GM21786 (cell line): ENCODE results near the gene TCHP.
"Not testable (repeated sequence)": the region's sequence is repeated elsewhere in the genome, so short reads cannot be mapped to it uniquely, and the experiment has no call there.

Source experiments
- ATAC-seq: cut with Tn5 transposase; IDR thresholded peaks from one replicate; pipeline ENCODE4 v1.9.1; 2021; ENCODE audit not compliant: unreplicated experiment

The TCHP gene, protein sequence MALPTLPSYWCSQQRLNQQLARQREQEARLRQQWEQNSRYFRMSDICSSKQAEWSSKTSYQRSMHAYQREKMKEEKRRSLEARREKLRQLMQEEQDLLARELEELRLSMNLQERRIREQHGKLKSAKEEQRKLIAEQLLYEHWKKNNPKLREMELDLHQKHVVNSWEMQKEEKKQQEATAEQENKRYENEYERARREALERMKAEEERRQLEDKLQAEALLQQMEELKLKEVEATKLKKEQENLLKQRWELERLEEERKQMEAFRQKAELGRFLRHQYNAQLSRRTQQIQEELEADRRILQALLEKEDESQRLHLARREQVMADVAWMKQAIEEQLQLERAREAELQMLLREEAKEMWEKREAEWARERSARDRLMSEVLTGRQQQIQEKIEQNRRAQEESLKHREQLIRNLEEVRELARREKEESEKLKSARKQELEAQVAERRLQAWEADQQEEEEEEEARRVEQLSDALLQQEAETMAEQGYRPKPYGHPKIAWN

DNA sequence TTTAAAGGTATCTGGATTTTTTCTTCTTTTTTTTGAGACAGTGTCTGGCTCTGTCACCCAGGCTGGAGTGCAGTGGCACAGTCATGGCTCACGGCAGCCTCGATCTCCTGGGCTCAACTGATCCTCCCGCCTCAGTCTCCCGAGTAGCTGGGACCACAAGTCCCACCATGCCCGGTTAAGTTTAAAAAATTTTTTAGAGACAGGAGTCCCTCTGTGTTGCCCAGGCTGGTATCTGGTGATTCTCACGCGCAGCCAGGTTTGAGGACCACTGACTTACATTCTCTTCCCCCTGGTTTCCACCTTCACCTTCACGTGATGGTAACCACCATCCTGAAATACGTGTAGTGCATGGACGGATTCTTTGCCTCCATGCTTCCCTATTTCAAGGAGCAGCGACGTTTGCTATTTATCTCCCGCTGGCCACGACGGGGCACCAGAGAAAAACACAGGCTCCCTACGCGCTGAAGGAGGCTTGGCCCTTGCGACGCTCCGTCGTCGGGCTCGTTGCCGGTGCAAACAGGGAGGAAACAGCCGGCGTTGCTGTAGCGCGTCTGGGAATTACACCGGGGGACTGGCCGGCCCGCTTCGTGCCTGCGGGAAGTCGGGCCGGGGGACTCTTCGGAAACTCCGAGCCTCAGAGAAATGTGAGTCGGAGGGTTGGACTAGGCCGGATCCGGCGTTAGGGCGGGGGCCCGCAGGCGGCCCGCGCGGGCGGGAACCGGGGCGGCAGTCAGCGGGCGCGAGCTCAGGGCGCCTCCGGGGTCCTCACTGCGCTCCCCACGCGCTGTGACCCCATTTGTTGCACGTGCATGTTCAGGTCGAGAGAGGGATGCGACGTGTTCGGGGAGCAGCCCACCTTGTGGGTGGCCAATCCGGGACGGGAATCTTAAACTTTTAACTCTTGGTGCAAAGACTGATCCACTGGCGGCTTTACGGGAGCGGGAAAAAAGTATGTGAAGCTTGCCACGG is at the start of gene TCHP:
TSS of gene TCHP (plus strand) at position 492 of the 969 bp plus-strand sequence. CDS start 2,753 bp downstream, outside the sequence.
- no peak for ATAC-seq

DNA sequence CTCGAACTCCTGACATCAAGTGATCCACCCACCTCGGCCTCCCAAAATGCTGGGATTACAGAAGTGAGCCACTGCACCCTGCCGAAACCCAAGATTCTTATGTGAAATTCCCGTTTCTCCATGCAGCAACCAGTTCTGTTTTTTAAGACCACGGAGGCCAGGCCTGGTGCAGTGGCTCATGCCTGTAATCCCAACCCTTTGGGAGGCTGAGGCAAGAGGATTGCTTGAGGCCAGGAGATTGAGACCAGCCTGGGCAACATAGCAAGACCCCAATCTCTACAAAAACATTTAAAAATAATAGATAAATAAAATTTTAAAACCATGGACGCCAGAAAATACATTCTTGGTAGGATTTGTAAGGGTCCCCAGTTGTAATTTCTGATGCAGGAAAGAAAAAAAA is 49.6 kb upstream of the TCHP start:
- not testable (repeated sequence) for ATAC-seq

DNA sequence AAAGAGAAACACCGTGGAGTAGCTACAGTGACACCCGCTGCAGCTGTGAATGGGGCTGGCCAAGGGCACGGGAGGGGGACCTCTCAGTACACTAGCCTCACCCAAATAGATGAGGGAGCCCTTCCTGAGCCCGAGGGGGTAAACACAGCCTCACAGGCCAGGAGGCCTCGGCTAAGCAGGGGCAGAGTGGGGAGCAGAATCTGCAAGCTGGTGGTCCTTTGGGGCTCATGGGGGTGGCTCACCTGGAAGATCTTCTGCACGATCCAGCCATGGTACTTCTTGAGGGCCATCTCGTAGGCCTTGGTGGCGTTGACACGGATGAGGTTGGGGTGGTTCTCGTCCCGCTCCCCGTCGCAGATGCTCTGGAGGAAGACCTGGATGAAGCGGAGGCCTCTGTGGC is 44.7 kb upstream of the TCHP start:
- ATAC-seq, result no peak

DNA sequence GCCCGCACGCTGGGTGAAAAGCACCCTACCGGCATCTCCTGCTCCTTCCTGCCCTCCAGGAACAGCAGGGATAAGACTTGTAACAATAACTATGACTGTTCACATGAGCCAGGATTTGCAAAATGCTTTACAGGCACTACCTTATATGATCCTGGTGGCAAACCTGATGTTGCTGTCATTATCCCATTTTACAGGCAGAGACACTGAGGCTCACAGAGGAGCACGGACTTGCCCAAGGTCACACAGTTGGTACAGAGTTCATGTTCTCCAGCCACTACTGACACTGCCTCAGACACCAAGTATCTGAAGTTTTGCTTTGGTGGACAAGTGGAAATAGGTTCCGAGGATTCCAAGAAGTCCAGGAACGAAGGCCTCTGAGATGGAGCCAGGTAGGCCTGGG is 42.4 kb upstream of the TCHP start:
- ATAC-seq, result no peak

DNA sequence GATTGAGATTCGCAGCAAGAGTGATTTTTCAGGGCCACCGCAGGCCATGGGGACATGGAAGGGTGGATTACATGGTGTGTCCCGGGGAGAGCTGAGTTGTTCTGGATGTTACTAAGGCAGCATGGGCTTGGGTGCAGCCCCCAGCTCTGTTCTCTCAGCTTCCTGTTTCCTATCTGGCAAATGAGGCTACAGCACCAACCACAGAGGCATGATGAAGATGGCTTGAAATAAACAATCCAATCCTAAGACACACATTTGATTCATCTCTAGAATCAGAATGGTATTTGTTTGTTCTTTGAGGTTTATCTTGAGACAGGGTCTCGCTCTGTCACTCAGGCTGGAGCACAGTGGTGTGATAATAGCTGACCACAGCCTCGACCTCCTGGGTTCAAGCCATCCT is 41.3 kb upstream of the TCHP start:
- no peak for ATAC-seq

GRCh38 chr12:109860977-109861376 is 39.1 kb upstream of the TCHP start:
- ATAC-seq, result no peak

DNA sequence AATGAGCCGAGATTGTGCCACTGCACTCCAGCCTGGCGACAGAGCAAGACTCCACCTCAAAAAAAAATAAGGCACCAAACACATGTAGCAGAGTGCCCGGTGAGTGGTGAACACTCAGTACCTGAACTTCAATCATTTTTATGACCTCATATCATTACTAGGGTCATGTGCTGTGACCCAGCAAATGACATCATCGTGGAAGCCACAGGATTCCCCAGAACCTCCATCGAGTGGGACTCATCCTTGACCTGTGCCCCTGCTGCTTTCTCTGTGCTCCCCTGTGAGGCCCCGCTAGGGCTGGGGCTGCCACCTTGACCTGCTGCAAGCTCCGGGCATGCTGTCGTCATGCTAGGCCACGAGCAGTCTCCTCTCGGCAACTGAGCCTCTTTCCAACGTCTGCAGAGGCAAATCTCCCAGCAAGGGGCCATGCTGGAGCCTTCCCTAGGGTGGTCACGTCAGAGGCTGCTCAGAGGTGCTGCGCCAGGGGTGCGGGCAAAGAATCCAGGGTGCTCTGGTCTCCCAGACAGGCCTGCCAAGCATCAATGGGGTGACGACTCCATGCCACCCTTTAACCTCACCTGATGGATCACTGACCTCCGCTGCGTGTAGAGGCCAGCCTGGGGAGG is 38.3 kb upstream of the TCHP start:
- no peak for ATAC-seq

DNA sequence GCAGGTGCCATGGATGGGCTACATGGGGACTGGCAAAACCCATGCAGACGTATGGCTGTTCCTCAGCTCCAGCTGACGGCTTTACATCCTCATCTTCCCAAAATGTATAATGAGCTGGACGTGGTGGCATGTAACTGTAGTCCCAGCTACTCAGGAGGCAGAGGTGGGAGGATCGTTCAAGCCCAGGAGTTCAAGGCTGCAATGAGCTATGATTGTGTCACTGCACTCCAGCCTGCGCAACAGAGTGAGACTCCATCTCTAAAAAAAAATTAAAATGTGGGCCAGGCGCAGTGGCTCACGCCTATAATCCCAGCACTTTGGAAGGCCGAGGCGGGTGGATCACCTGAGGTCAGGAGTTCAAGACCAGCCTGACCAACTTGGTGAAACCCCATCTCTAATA is 37.6 kb upstream of the TCHP start:
- not testable (repeated sequence) for ATAC-seq

GRCh38 chr12:109863847-109864712 is 36.0 kb upstream of the TCHP start:
- ATAC-seq, result no peak

DNA sequence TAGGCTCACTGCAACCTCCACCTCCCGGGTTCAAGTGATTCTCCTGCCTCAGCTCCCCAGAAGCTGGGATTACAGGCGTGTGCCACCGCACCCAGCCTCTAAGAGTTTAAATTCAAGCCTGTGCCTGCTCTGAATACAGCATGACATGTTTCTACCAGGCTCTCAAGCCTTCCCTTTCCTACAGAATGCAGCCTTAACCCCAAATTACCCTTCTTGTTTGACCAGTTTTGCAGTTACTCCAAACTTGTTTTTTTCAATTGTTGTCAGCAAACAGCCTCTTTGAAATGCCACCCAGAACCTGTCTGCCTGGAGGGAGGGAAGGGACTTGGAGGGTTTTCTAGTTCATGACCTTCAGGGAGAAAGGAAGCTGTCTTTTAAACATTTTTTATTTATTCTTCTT is 35.2 kb upstream of the TCHP start:
- ATAC-seq, result no peak

GRCh38 chr12:109868182-109869051 is 31.7 kb upstream of the TCHP start:
- no peak for ATAC-seq

DNA sequence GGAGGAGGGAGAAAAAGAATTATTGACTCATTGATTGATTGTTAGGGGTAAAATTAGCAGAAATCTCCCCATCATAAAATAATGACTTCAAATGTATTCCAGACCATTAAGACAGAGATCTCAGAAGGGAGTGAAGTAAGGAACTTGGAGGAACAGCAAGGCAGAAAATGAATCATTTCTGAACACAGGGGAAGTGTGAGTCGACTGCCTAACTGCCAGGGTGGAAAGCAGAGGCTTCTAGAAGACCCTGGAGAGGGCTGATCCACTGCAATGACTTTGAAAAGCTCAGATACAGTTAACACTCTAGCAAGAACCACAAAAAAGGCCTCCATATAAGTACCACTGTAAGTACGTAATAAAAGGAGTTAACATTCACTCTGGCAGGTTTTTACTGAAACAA is 29.4 kb upstream of the TCHP start:
- ATAC-seq, result no peak

GRCh38 chr12:109871668-109872314 is 28.3 kb upstream of the TCHP start:
- no peak for ATAC-seq

DNA sequence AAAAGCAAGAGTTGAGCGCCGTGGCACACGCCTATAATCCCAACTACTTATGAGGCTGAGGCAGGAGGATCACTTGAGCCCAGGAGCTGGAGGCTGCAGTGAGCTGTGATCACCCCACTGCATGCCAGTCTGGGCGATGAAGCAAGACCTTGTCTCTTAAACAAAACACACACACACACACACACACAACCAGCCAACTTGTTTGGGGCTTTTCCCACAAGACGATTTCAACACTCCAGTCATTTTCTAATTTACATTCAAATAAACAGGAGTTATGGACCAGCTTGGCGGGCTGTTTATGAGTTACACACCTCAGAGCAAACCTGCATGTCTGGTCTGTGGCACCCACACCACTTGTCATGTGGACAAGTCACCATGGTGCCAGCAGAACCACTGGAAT is 26.4 kb upstream of the TCHP start:
- no peak for ATAC-seq

DNA sequence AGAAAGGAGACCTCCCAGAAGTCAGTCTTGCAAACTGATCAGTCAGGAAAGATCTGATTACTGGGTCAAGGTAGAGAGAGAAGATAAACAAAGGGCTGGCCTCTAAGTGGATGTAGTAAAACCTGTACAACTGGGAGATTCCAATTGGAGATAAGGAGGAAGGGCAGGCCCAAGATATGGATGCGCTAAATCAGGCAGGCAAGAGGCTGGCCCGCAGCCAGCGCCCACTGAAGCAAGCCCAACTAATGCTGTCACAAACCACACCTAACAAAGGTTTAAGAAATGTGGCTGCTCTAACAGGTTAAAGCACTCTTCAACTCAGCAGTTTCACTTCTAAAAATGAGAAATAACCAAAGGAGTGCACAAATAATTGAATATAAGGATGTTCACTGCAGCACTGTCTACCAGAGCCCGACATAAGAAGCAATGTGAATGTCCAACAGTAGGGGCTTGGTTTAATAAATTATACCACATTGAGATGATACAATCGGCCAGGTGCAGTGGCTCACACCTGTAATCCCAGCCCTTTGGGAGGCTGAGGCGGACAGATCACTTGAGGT is 24.4 kb upstream of the TCHP start:
- ATAC-seq, result no peak

- no peak for ATAC-seq
Measured at GRCh38 chr12:109876406-109876805, 23.7 kb upstream of the TCHP start.

GRCh38 chr12:109877504-109878246 is 22.4 kb upstream of the TCHP start:
- ATAC-seq, result no peak

GRCh38 chr12:109878247-109878625 is 21.8 kb upstream of the TCHP start:
- ATAC-seq, result no peak
